Measurements from ENCODE around the gene RHOV.
A peak's percentile ranks its signal among the peaks of the same experiment; 100 is the strongest.

The RHOV gene

DNA sequence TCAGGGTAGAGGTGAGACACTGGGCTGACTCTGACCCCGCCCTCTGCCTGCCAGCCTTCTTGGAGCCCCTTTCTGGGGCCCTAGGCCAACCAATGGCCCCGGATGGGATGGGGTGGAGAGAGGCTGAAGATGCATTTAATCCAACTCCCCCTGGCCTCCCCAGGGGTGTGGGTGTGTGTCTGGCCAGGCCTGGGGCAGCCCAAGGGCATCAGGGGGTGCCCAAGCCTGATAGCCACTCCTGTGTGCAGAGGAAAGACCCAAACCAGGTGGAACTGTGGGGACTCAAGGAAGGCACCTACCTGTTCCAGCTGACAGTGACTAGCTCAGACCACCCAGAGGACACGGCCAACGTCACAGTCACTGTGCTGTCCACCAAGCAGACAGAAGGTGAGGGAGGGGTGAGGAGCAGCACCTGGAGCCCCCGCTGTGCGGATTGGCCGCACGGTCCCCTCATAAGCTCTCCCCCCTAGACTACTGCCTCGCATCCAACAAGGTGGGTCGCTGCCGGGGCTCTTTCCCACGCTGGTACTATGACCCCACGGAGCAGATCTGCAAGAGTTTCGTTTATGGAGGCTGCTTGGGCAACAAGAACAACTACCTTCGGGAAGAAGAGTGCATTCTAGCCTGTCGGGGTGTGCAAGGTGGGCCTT is 20.7 kb downstream of the RHOV start:
- no peaks in the 10 kb centered on the region for H3K27me3 Mint-ChIP-seq (ENCODE audit: low read depth)
- H3K4me3 Mint-ChIP-seq = no peak overlapping the region
- no peak overlapping the region for H3K27ac Mint-ChIP-seq
- H3K4me1 Mint-ChIP-seq (ENCODE audit: low read depth) = no peaks in the 10 kb centered on the region
- H3K36me3 Mint-ChIP-seq (ENCODE audit: low read depth) = no peaks in the 10 kb centered on the region
- DNase-seq (ENCODE audit: low spot score) = no peak
- H3K9me3 Mint-ChIP-seq = no peaks in the 10 kb centered on the region

DNA sequence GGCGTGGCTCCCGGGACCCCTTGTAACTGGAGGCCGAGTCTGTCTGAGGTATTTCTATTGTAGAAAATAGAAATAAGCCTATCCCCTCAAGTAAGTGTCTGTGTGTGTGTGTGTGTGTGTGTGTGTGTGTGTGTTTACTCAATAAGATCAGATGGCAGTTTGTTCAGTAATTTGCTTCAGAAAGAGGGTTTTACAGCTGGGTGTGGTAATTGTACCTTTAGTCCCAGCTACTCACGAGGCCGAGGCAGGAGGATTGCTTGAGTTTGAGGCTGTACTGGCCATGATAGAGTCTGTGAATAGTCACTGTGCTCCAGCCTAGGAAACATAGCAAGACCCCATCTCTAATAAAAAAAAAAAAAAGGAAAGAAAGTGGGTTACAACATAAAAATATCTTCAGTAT is 21.5 kb downstream of the RHOV start:
- H3K27ac Mint-ChIP-seq = no peak overlapping the region

DNA sequence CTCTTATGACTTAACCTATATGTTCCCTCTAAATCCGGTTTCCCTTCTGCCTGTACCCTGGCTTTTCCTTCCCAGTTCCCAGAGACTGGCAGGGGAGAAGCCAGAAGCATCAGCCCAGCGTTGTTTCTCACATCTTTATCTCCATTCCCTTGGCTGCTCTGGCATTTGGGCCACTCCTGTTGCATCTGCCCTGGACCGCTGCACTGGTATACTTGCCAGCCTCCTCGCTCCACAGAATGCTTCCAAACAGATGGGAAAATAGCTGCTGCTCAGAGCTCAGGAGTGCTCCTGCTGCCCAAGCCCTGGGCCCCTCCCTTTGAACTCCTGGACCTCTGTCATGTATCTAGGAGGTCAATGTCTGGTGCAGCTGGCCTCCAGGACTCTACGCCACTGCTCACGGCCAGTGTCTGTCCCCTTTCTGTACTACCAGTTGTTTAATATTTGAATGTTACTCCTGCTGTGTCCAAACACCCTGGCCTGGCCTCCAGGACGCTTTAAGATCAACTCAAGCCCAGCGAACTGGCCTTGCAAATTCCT is 23.4 kb downstream of the RHOV start:
- peaks cover 17% of the 10 kb centered on the region for H3K4me1 Mint-ChIP-seq (ENCODE audit: low read depth)
- H3K4me3 Mint-ChIP-seq = no peak overlapping the region
- DNase-seq (ENCODE audit: low spot score) = no peak
- no peak overlapping the region for H3K27ac Mint-ChIP-seq
- H3K9me3 Mint-ChIP-seq = no peaks in the 10 kb centered on the region
- no peaks in the 10 kb centered on the region for H3K36me3 Mint-ChIP-seq (ENCODE audit: low read depth)
- H3K27me3 Mint-ChIP-seq (ENCODE audit: low read depth) = no peaks in the 10 kb centered on the region

More for the DNA sequence above, 21.5 kb downstream of the RHOV start:
- Mint-ChIP-seq H3K27me3 (ENCODE audit: low read depth) (no peaks in the 10 kb centered on the region), H3K4me3 (no peak overlapping the region), H3K4me1 (ENCODE audit: low read depth) (peaks cover 4% of the 10 kb centered on the region), H3K36me3 (ENCODE audit: low read depth) (no peaks in the 10 kb centered on the region), H3K9me3 (no peaks in the 10 kb centered on the region)
- DNase-seq (ENCODE audit: low spot score) = no peak

DNA sequence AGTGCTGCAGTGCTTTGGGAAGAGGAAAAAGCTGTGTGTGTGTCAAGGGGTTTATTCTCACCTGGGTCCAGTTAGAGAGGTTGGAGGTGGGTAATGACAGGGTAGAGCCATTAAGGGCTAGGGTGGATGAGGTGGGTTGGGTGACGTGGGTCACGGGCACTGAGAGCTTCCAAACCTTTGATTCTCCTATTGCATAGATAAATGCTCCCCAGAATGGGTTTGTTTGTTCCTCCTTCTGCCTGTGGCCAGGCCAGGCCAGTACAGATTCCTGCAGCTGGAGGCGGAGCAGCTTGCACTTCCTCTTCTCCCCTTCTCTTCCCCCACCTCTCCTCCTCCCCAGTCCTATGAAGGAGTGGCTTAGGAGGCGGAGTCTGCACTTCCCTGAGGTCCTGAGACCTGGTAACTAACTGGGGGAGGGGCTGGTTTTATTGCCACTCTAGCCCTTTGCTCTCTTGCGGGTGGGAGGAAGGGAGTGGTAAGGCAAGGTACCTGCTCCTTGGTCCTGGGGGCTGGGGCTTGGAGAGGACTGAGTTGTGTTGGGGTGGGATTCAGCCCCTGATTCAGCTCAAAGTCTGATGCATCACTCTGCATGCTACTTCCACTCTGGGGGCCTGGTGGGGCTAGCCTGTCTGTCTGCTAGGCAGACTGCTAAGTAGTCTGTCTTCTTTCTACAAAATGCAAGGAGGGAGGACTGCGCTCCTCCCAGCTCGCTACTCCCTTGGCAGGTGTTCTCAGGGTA is 26.6 kb downstream of the RHOV start:
- peak overlapping the region; percentile 14 for H3K4me3 Mint-ChIP-seq
- peaks cover 12% of the 10 kb centered on the region for H3K27me3 Mint-ChIP-seq (ENCODE audit: low read depth)
- H3K27ac Mint-ChIP-seq = peak overlapping the region; percentile 6
- no peaks in the 10 kb centered on the region for H3K9me3 Mint-ChIP-seq
- peaks cover 26% of the 10 kb centered on the region for H3K4me1 Mint-ChIP-seq (ENCODE audit: low read depth)
- DNase-seq (ENCODE audit: low spot score) = no peak
- H3K36me3 Mint-ChIP-seq (ENCODE audit: low read depth) = peaks cover 2% of the 10 kb centered on the region

DNA sequence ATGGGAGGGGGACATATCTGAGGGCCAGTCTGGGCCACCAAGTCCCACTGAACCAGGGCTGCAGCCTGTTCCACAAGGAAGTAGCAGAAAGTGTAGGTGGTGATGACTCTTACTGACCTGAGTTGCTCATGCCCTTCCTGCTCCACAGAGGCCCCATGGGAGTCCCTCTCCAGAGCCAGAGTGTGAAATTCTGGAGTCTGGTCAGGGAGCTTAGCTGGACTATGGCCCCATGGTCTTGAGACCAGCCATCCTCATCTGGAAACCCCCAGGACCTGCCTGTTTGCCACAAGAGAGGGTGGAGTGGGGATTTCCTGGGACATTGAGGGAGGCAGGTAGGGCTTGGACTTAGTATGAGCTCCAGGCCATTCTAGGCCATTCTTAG is 27.2 kb downstream of the RHOV start:
- peaks cover 2% of the 10 kb centered on the region for H3K36me3 Mint-ChIP-seq (ENCODE audit: low read depth)
- H3K4me3 Mint-ChIP-seq = peak overlapping the region; percentile 14
- H3K9me3 Mint-ChIP-seq = no peaks in the 10 kb centered on the region
- H3K27me3 Mint-ChIP-seq (ENCODE audit: low read depth) = peaks cover 15% of the 10 kb centered on the region
- peaks cover 26% of the 10 kb centered on the region for H3K4me1 Mint-ChIP-seq (ENCODE audit: low read depth)
- no peak for DNase-seq (ENCODE audit: low spot score)
- H3K27ac Mint-ChIP-seq = peak overlapping the region; percentile 6

DNA sequence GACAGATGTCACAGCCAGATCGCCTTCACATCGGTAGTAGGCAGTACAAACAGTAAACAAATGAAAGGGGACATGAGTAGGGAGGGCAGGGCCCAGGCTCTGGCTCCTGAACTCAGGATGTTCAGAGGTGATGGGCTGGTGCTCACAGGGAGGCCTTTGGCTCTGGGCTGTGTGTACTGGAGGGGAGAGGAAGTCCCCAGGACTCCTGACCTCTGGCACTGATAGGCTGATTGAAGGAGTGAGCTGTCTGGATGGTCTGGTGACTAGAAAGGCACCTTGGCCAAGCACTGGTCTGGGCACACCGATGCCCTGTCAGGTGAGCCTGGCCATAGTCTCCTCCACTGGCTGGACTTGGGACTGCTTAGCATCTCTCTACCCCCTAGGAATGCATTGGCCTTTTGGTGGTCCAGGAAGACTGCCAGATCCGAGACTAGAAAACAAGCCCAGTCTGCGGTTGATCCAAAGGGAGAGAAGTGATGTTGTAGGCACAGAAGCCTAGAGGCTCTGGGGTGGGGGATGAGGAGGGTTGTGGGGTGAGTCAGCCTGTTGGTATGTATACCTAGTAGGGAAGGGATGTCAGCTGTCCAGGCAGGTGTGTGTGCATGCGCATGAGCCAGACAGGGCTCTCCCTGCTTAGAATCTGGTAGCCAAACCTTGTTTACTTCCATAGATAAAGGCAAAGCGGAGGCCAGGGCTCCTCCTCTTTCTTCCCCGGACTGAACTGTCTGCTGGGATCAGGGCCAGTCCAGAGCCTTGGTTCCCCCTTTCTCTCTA is 28.3 kb downstream of the RHOV start:
- H3K27me3 Mint-ChIP-seq (ENCODE audit: low read depth) = peaks cover 18% of the 10 kb centered on the region
- no peak for DNase-seq (ENCODE audit: low spot score)
- peaks cover 2% of the 10 kb centered on the region for H3K36me3 Mint-ChIP-seq (ENCODE audit: low read depth)
- H3K4me1 Mint-ChIP-seq (ENCODE audit: low read depth) = peaks cover 26% of the 10 kb centered on the region
- no peaks in the 10 kb centered on the region for H3K9me3 Mint-ChIP-seq
- H3K4me3 Mint-ChIP-seq = peak overlapping the region; percentile 37
- H3K27ac Mint-ChIP-seq = no peak overlapping the region

DNA sequence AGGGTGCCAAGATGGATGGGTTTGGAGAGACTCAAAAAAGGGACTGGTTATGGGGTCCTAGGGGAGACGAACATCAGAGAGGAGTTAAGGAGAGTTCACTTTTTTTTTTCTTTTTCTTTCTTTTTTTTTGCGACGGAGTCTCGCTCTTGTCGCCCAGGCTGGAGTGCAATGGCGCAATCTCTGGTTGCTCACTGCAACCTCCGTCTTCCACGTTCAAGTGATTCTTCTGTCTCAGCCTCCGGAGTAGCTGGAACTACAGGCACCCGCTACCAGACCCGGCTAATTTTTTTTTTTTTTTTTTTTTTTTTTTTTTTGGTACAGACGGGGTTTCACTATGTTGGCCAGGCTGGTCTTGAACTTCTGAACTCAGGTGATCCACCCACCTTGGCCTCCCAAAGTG is 29.0 kb downstream of the RHOV start:
- no peak for DNase-seq (ENCODE audit: low spot score)
- Mint-ChIP-seq H3K4me3 (peak overlapping the region; percentile 90), H3K27ac (peak overlapping the region; percentile 64), H3K9me3 (no peaks in the 10 kb centered on the region), H3K36me3 (ENCODE audit: low read depth) (peaks cover 2% of the 10 kb centered on the region), H3K4me1 (ENCODE audit: low read depth) (peaks cover 26% of the 10 kb centered on the region), H3K27me3 (ENCODE audit: low read depth) (peaks cover 19% of the 10 kb centered on the region)

DNA sequence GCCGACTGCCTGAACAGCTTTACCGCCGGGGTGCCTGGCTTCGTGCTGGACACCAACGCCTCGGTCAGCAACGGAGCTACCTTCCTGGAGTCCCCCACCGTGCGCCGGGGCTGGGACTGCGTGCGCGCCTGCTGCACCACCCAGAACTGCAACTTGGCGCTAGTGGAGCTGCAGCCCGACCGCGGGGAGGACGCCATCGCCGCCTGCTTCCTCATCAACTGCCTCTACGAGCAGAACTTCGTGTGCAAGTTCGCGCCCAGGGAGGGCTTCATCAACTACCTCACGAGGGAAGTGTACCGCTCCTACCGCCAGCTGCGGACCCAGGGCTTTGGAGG is 29.4 kb downstream of the RHOV start:
- DNase-seq (ENCODE audit: low spot score) = peak; percentile 31
- Mint-ChIP-seq H3K36me3 (ENCODE audit: low read depth) (peaks cover 2% of the 10 kb centered on the region), H3K4me1 (ENCODE audit: low read depth) (peaks cover 26% of the 10 kb centered on the region)

DNA sequence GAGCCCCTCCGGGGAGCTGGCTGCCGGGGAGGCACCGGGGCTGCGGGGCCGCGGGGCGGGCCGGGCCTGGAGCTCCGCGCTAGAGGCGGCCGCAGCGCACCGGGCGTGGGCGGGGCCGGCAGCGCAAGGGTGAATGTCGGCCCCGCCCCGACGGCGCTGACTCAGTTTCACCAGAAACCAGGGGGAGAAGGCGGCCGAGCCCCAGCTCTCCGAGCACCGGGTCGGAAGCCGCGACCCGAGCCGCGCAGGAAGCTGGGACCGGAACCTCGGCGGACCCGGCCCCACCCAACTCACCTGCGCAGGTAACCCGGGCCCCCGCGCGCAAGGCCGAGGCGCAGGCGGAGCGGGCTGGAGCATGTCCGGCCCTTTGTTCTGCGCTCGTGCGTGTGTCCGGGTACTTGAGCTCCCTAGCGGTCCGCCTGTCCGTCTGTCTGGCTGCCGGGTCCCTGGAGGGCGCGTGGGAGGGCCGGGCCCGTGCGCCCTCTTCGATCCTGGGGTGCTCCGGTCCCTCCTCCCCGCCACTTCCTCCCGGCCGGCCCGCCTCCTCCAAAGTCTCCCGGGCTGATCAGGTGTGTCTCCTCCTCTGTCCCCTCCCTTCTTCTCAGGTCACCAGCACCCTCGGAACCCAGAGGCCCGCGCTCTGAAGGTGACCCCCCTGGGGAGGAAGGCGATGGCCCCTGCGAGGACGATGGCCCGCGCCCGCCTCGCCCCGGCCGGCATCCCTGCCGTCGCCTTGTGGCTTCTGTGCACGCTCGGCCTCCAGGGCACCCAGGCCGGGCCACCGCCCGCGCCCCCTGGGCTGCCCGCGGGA is 29.9 kb downstream of the RHOV start, which contains the start of gene SPINT1:
TSS of gene SPINT1 (plus strand) at position 164 of the 811 bp plus-strand sequence. CDS start at position 671, 507 bp downstream.
- peaks cover 19% of the 10 kb centered on the region for H3K27me3 Mint-ChIP-seq (ENCODE audit: low read depth)
- peaks cover 2% of the 10 kb centered on the region for H3K36me3 Mint-ChIP-seq (ENCODE audit: low read depth)
- H3K27ac Mint-ChIP-seq = peak within 1 kb of the TSS; percentile 64
- H3K4me3 Mint-ChIP-seq = peak within 1 kb of the TSS; percentile 90
- no peaks in the 10 kb centered on the region for H3K9me3 Mint-ChIP-seq
- DNase-seq (ENCODE audit: low spot score) = peak; percentile 80
- peaks cover 26% of the 10 kb centered on the region for H3K4me1 Mint-ChIP-seq (ENCODE audit: low read depth)

More for the DNA sequence above, 29.4 kb downstream of the RHOV start:
- H3K27me3 Mint-ChIP-seq (ENCODE audit: low read depth) = peaks cover 19% of the 10 kb centered on the region
- H3K9me3 Mint-ChIP-seq = no peaks in the 10 kb centered on the region
- peak overlapping the region; percentile 64 for H3K27ac Mint-ChIP-seq
- H3K4me3 Mint-ChIP-seq = peak overlapping the region; percentile 90

DNA sequence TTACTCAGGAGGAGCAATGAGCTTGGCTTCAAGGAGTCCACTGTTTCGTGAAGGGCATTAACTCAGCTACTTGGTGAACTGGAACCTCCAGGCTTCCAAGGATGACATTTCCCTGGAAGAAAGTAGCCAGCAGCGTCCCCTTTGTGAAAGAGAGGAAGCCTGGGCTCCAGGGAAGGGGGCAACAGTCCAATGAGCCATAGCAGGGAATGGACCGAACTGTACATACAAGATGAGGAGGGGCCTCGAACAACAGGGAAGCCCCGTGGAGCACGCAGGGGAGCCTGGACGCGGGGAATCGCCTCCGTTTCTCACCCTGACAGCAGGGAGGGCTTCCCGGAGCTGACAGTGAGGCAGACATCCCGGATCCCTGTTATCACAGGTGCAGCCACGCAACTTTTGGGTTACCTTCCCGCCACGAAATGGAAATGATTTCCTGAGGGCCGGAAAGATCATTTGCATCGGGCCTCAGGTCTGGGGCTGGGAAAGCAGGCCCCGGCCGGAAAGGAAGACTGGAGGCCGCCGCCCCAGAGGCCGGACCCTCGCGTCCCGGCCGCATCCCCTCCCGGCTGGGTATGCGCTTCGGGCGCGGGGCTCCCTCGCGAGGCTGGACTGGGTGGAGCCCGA is 30.7 kb downstream of the RHOV start:
- peak overlapping the region; percentile 76 for H3K4me3 Mint-ChIP-seq
- peaks cover 2% of the 10 kb centered on the region for H3K36me3 Mint-ChIP-seq (ENCODE audit: low read depth)
- peaks cover 26% of the 10 kb centered on the region for H3K4me1 Mint-ChIP-seq (ENCODE audit: low read depth)
- H3K9me3 Mint-ChIP-seq = no peaks in the 10 kb centered on the region
- peaks cover 19% of the 10 kb centered on the region for H3K27me3 Mint-ChIP-seq (ENCODE audit: low read depth)
- no peak for DNase-seq (ENCODE audit: low spot score)
- H3K27ac Mint-ChIP-seq = no peak overlapping the region

DNA sequence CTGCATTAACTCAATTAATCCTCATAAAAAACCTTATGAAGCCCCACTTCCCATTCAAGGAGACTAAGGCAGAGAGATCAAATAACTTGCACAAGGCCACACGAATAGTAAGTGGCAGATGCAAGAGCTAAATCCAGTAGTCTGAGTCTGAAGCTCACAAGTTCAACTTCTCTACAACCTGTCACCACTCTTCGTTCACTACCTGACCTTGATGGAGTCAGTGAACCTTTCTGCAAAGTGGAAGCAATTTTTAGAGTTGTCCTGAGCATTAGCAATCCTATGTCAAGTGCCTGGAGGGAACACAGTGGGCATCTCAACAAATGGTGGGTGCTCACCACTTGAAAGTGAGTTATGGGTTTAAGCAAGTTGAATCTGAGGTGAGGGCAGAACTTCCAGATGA is 32.3 kb downstream of the RHOV start:
- Mint-ChIP-seq H3K36me3 (ENCODE audit: low read depth) (peaks cover 2% of the 10 kb centered on the region), H3K4me1 (ENCODE audit: low read depth) (peaks cover 15% of the 10 kb centered on the region), H3K27ac (no peak overlapping the region), H3K27me3 (ENCODE audit: low read depth) (peaks cover 19% of the 10 kb centered on the region), H3K9me3 (no peaks in the 10 kb centered on the region), H3K4me3 (no peak overlapping the region)
- no peak for DNase-seq (ENCODE audit: low spot score)

DNA sequence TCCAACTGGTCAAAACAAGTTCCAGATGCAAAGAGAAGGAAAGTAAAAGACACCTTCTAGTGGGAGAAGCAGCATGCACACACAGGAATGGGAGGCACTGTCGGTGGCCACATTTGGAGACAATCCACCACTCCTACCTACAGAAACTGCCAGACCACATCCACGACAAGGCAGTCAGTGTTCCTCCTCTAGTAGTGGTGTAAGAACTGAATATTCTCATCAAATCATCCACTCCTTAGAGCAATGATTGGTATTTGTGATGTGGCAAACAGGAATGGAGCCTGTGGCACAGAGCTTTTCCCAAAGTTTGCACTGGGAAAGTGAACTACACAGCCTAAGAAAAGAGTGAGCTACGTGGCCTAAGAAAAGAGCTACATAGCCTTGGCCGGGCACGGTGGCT is 35.3 kb downstream of the RHOV start:
- Mint-ChIP-seq H3K4me1 (ENCODE audit: low read depth) (peaks cover 2% of the 10 kb centered on the region), H3K27ac (no peak overlapping the region), H3K36me3 (ENCODE audit: low read depth) (no peaks in the 10 kb centered on the region), H3K9me3 (no peaks in the 10 kb centered on the region), H3K27me3 (ENCODE audit: low read depth) (peaks cover 16% of the 10 kb centered on the region), H3K4me3 (no peak overlapping the region)
- DNase-seq (ENCODE audit: low spot score) = no peak

DNA sequence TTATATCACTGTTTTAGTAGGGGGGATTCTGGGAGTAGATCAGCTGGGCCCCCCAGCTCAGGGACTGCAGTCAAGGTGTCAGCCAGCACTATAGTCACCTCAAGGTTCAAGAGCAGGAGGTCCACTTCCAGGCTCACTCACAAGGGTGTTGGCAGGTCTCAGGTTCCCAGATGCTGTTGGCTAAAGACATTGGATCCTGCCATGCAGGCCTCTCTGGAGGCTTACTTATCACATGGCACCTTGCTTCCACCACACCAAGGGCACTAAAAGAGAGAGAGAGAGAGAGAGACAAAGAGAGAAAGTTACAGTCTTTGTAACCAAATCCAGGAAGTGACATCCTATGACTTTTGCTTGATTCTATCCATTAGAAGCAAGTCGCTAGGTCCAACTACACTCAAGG is 38.0 kb downstream of the RHOV start:
- Mint-ChIP-seq H3K27ac (no peak overlapping the region), H3K36me3 (ENCODE audit: low read depth) (no peaks in the 10 kb centered on the region), H3K9me3 (no peaks in the 10 kb centered on the region), H3K4me3 (no peak overlapping the region), H3K27me3 (ENCODE audit: low read depth) (peaks cover 2% of the 10 kb centered on the region), H3K4me1 (ENCODE audit: low read depth) (no peaks in the 10 kb centered on the region)
- no peak for DNase-seq (ENCODE audit: low spot score)

Data from T-helper 2 cell treated with Interferon-gamma antibody and Interleukin-4, amounts not matched to agents 5 μg/mL and 100 μg/mL, for 36 hours (primary cell).